Epithelial cell of proximal tubule (primary cell): ENCODE measurements around the gene RPL29. TPM values are rescaled to one million over a fixed set of nuclear protein-coding genes. Genes with fewer than 3 reads are reported as not detected.

ENCODE experiments used
- DNase-seq: peaks from one replicate; pipeline ENCODE4 v3.0.0-alpha.2; 2011; ENCODE audit warnings: low read depth
- H3K4me3 ChIP-seq: 2 replicates; pipeline ENCODE4 v1.5.1; 2011; ENCODE audit warnings: low read depth, mild to moderate bottlenecking, low read length
- CTCF ChIP-seq: conservative IDR thresholded peaks from 2 replicates; pipeline ENCODE4 v1.5.1; 2012; ENCODE audit warnings: low read depth, mild to moderate bottlenecking, low read length
- total RNA-seq: library from RNA; depleted of rRNA; stranded (reverse); fragments of >200 nt; gene quantifications from 2 replicates; pipeline ENCODE4 v1.2.3, GENCODE V29; 2015

RPL29 gene
- total RNA-seq, 1 donor from 2014 or later = 1,795 TPM

- no peak for TF ChIP-seq CTCF
- no peak for DNase-seq
Observed at GRCh38 chr3:51945926-51946705, 49.6 kb downstream of the RPL29 start.

GRCh38 chr3:51945031-51945840, 50.5 kb downstream of the RPL29 start:
- H3K4me3 ChIP-seq = no peak overlapping the region
- no peak for DNase-seq
- no peak for TF ChIP-seq CTCF

More at GRCh38 chr3:51945926-51946705, 49.6 kb downstream of the RPL29 start:
- no peak overlapping the region for H3K4me3 ChIP-seq

- H3K4me3 ChIP-seq = no peak overlapping the region
- no peak for TF ChIP-seq CTCF
Observed at GRCh38 chr3:51944451-51945021, 51.2 kb downstream of the RPL29 start.

More at GRCh38 chr3:51944451-51945021, 51.2 kb downstream of the RPL29 start:
- no peak for DNase-seq

Other genes with a start within 250 kb of the RPL29 start
- not detected in 2 replicates for gene IQCF6, start 216.7 kb downstream of the RPL29 start, total RNA-seq
- gene IQCF2, start 134.3 kb downstream of the RPL29 start, total RNA-seq = not detected in 2 replicates
- not detected in 2 replicates for gene IQCF5, start 120.3 kb downstream of the RPL29 start, total RNA-seq
- gene IQCF1, start 92.5 kb downstream of the RPL29 start, total RNA-seq = not detected in 2 replicates
- gene RRP9, start 54.0 kb downstream of the RPL29 start, total RNA-seq = 28.0 and 56.8 TPM in 2 replicates
- 15.4 and 18.8 TPM in 2 replicates for gene PARP3, start 53.5 kb downstream of the RPL29 start, total RNA-seq
- not detected in 2 replicates for gene GPR62, start 40.5 kb downstream of the RPL29 start, total RNA-seq
- gene PCBP4, start 28.4 kb downstream of the RPL29 start, total RNA-seq = 102 and 120 TPM in 2 replicates
- gene ABHD14B, start 21.8 kb downstream of the RPL29 start, total RNA-seq = 29.1 and 39.1 TPM in 2 replicates
- 13.8 and 18.9 TPM in 2 replicates for gene ABHD14A, start 20.8 kb downstream of the RPL29 start, total RNA-seq
- gene ACY1, start 12.4 kb downstream of the RPL29 start, total RNA-seq = 85.7 and 95.8 TPM in 2 replicates
- gene DUSP7, start 60.7 kb upstream of the RPL29 start, total RNA-seq = 23.7 and 25.9 TPM in 2 replicates
- gene POC1A, start 158.5 kb upstream of the RPL29 start, total RNA-seq = 15.7 and 35.6 TPM in 2 replicates
- gene ALAS1, start 202.3 kb upstream of the RPL29 start, total RNA-seq = 56.3 and 71.5 TPM in 2 replicates
- gene TLR9, start 229.8 kb upstream of the RPL29 start, total RNA-seq = not detected in 2 replicates
- 154 and 189 TPM in 2 replicates for gene TWF2, start 243.3 kb upstream of the RPL29 start, total RNA-seq
- gene PPM1M, start 249.9 kb upstream of the RPL29 start, total RNA-seq = 6.9 and 8.9 TPM in 2 replicates